SK-N-SH (cell line): ENCODE results near the gene DOCK10. TPM values are rescaled to one million over a fixed set of nuclear protein-coding genes. Genes with fewer than 3 reads are reported as not detected.

Experiments
- CTCF ChIA-PET: fragments of 300-600, 350-600 bp; formaldehyde crosslinking; extraction: SDS; loops from one replicate; lab custom pipeline; 2021; lab: Yijun Ruan, JAX
- POLR2A ChIA-PET: fragments of 350-600 bp; sonication (Branson Sonifier 250); formaldehyde crosslinking; extraction: SDS; loops from one replicate; lab custom pipeline; 2020; ENCODE audit warnings: antibody characterized with exemption, inconsistent platforms; lab: Yijun Ruan, JAX
- DNase-seq: peaks from one replicate; pipeline ENCODE4 v3.0.0; 2012
- H2AFZ ChIP-seq: fragments of 200-600 bp; sonication (generic); 2 replicates; pipeline ENCODE4 v1.8.1; 2016; ENCODE audit warnings: antibody characterized with exemption, mild to moderate bottlenecking, low read depth
- H3F3A ChIP-seq: fragments of 200-600 bp; sonication (generic); replicated peaks from 2 replicates; pipeline ENCODE3; 2016; ENCODE audit warnings: antibody characterized with exemption, mild to moderate bottlenecking; ENCODE audit not compliant: insufficient read depth
- H3K27ac ChIP-seq, 2 experiments: fragments of 200-500 bp in 1 of 2; fragments of 200-600 bp in 1 of 2; sonication (Bioruptor generic) in 1 of 2; sonication (generic), shearing (Covaris generic) in 1 of 2; 2 replicates each; pipeline versions ENCODE4 v1.5.1 to v1.6.1; 2014 to 2016; ENCODE audit warnings: low read depth in 2 of 2, inconsistent platforms in 1 of 2, low read length in 1 of 2, mild to moderate bottlenecking in 1 of 2, mixed read lengths in 1 of 2
- H3K27me3 ChIP-seq: fragments of 200-600 bp; sonication (generic), shearing (Covaris generic); 2 replicates; pipeline ENCODE4 v1.6.1; 2016; ENCODE audit warnings: mixed run types; ENCODE audit not compliant: insufficient read depth
- H3K36me3 ChIP-seq, 2 experiments: fragments of 200-500 bp in 1 of 2; fragments of 200-600 bp in 1 of 2; sonication (Bioruptor generic) in 1 of 2; sonication (generic) in 1 of 2; replicated peaks in 1 of 2; 2 replicates each; pipeline versions ENCODE3 to v1.5.1; 2014 to 2016; ENCODE audit warnings: low read length in 1 of 2, mild to moderate bottlenecking in 1 of 2; ENCODE audit not compliant: insufficient read depth in 2 of 2, control insufficient read depth in 1 of 2
- H3K4me1 ChIP-seq, 2 experiments: fragments of 200-500 bp in 1 of 2; fragments of 200-600 bp in 1 of 2; sonication (Bioruptor generic) in 1 of 2; sonication (generic), shearing (Covaris generic) in 1 of 2; 2 replicates each; pipeline versions ENCODE4 v1.5.1 to v1.6.1; 2014 to 2016; ENCODE audit warnings: low read depth in 1 of 2, low read length in 1 of 2, mixed run types in 1 of 2; ENCODE audit not compliant: insufficient read depth in 2 of 2, control insufficient read depth in 1 of 2
- H3K4me2 ChIP-seq: fragments of 200-600 bp; sonication (generic), shearing (Covaris generic); 2 replicates; pipeline ENCODE4 v1.6.1; 2017; ENCODE audit warnings: mixed run types
- H3K4me3 ChIP-seq, 2 experiments: fragments of 200-500 bp in 1 of 2; fragments of 200-600 bp in 1 of 2; sonication (Bioruptor generic) in 1 of 2; sonication (generic), shearing (Covaris generic) in 1 of 2; 2 replicates each; pipeline versions ENCODE4 v1.5.1 to v1.8.1; 2014 to 2016; ENCODE audit warnings: low read depth in 2 of 2, inconsistent platforms in 1 of 2, low read length in 1 of 2, mild to moderate bottlenecking in 1 of 2, mixed read lengths in 1 of 2, moderate library complexity in 1 of 2
- H3K79me2 ChIP-seq: fragments of 200-600 bp; sonication (generic); 2 replicates; pipeline ENCODE4 v1.8.1; 2017; ENCODE audit warnings: mild to moderate bottlenecking; ENCODE audit not compliant: insufficient read depth
- H3K9ac ChIP-seq: fragments of 200-600 bp; sonication (generic); 2 replicates; pipeline ENCODE4 v1.6.1; 2017; ENCODE audit warnings: mixed run types
- H3K9me2 ChIP-seq: fragments of 200-600 bp; sonication (generic); 2 replicates; pipeline ENCODE4 v1.6.1; 2017; ENCODE audit warnings: mixed run types
- H3K9me3 ChIP-seq: fragments of 200-600 bp; sonication (generic); 2 replicates; pipeline ENCODE4 v1.6.1; 2017; ENCODE audit warnings: mixed run types, mild to moderate bottlenecking, moderate library complexity
- H4K20me1 ChIP-seq: fragments of 200-600 bp; sonication (generic); 2 replicates; pipeline ENCODE4 v1.6.1; 2017; ENCODE audit warnings: mild to moderate bottlenecking, mixed run types; ENCODE audit not compliant: insufficient read depth
- CHD2 ChIP-seq: fragments of 150-350 bp; IDR thresholded peaks from 2 replicates; pipeline ENCODE4 v1.6.1; 2018; ENCODE audit warnings: low read length; ENCODE audit not compliant: partially characterized antibody
- GATA2 ChIP-seq: sonication (generic); formaldehyde crosslinking; IDR thresholded peaks from 2 replicates; pipeline ENCODE4 v1.5.0; 2020; ENCODE audit warnings: mild to moderate bottlenecking, missing genetic modification reagents
- MEF2A ChIP-seq: IDR thresholded peaks from 2 replicates; pipeline ENCODE4 v1.4.0; 2012; ENCODE audit warnings: low read depth, borderline replicate concordance
- MXI1 ChIP-seq: IDR thresholded peaks from 2 replicates; pipeline ENCODE4 v1.6.1; 2012; ENCODE audit warnings: mild to moderate bottlenecking, low read depth, low read length, improper control_type of control experiment
- RAD21 ChIP-seq: IDR thresholded peaks from 2 replicates; pipeline ENCODE4 v1.6.1; 2012; ENCODE audit warnings: mild to moderate bottlenecking, low read length
- RCOR1 ChIP-seq: fragments of 150-350 bp; IDR thresholded peaks from 2 replicates; pipeline ENCODE4 v1.6.1; 2017; ENCODE audit warnings: antibody characterized with exemption, low read length
- RFX5 ChIP-seq: IDR thresholded peaks from 2 replicates; pipeline ENCODE4 v1.6.1; 2012; ENCODE audit warnings: mild to moderate bottlenecking, improper control_type of control experiment, low read length
- RXRA ChIP-seq: IDR thresholded peaks from 2 replicates; pipeline ENCODE4 v1.4.0; 2012; ENCODE audit warnings: low read depth, mild to moderate bottlenecking, borderline replicate concordance
- SMC3 ChIP-seq: IDR thresholded peaks from 2 replicates; pipeline ENCODE4 v1.6.1; 2012; ENCODE audit warnings: low read depth, low read length, improper control_type of control experiment
- TAF1 ChIP-seq: IDR thresholded peaks from 2 replicates; pipeline ENCODE4 v1.6.1; 2012; ENCODE audit warnings: low read depth, mild to moderate bottlenecking, low read length, moderate library complexity, borderline replicate concordance
- TCF12 ChIP-seq: IDR thresholded peaks from 2 replicates; pipeline ENCODE4 v1.4.0; 2012
- WGBS: methylation state at CpG from one replicate; pipeline ENCODE4 v1.1.6; 2017; ENCODE audit warnings: low lambda C conversion rate; 5-methylcytosine and 5-hydroxymethylcytosine counted together
- polyA plus RNA-seq, 3 experiments: library from polyadenylated mRNA; depleted of rRNA; stranded (reverse); fragments of >200 nt; gene quantifications; 2 replicates each; pipeline ENCODE4 v1.2.3, GENCODE V29; 2012
- TF ChIP-seq, protein P1 (sequence below): IDR thresholded peaks from 2 replicates; pipeline ENCODE4 v1.4.0; 2012; ENCODE audit warnings: low read depth, borderline replicate concordance
- TF ChIP-seq, protein P2 (sequence below): fragments of 150-350 bp; IDR thresholded peaks from 2 replicates; pipeline ENCODE4 v1.6.1; 2016; ENCODE audit warnings: mild to moderate bottlenecking, low read depth, low read length
- TF ChIP-seq, protein P3 (sequence below): fragments of 200-600 bp; sonication (generic); IDR thresholded peaks from 2 replicates; pipeline ENCODE4 v1.6.1; 2017; ENCODE audit warnings: antibody characterized with exemption, mild to moderate bottlenecking, moderate library complexity
- TF ChIP-seq, protein P4 (sequence below): IDR thresholded peaks from 2 replicates; pipeline ENCODE4 v1.6.1; 2012; ENCODE audit warnings: mild to moderate bottlenecking, low read depth, low read length, moderate library complexity

Gene DOCK10
- polyA plus RNA-seq, 1 of the 3 experiments (the other 2 are of a cell fraction): 24.1 TPM

DNA sequence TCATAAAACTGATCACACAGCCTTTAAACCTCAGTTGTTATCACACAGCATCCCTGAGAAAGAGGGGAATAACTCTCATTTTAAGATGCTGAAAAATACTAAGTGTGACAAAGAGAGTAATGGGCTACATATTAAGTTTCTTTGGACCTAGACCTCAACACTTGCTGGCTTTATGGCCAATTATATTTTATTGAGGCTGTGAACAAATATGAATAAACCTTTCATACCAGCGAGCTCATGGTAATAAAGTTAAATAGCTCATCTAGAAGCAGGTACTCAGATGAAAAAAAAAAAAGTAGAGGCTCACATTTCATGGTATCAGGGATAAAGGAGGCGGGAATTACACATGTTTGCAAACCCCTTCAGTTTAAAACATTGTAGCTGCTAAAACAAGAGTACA, 75.7 kb downstream of the DOCK10 start (continued):
- TF ChIP-seq SMC3 (no peak), RCOR1 (no peak)
- TF ChIP-seq, protein P1, sequence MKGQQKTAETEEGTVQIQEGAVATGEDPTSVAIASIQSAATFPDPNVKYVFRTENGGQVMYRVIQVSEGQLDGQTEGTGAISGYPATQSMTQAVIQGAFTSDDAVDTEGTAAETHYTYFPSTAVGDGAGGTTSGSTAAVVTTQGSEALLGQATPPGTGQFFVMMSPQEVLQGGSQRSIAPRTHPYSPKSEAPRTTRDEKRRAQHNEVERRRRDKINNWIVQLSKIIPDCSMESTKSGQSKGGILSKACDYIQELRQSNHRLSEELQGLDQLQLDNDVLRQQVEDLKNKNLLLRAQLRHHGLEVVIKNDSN: no peak
- TF ChIP-seq, protein P2, sequence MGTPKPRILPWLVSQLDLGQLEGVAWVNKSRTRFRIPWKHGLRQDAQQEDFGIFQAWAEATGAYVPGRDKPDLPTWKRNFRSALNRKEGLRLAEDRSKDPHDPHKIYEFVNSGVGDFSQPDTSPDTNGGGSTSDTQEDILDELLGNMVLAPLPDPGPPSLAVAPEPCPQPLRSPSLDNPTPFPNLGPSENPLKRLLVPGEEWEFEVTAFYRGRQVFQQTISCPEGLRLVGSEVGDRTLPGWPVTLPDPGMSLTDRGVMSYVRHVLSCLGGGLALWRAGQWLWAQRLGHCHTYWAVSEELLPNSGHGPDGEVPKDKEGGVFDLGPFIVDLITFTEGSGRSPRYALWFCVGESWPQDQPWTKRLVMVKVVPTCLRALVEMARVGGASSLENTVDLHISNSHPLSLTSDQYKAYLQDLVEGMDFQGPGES: no peak

DNA sequence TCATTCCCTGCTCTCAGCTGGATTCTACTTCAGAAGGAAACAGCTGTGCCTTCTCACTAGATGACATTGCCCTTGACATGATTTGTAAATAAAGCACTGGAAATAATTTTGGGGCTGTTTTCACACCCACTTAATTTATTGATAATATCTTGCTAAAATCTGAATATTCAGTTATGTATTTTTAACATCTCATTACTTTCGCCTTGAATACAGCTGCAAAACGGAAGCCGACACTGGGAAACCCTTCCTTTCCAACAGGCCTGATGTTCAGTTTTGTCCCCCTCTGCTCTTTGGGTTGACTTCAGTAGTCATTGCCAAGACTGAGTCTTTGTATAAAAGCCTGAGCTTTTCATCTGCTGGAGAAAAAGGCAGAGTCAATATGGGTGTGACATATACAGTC, 82.7 kb downstream of the DOCK10 start:
- Histone ChIP-seq H3K27me3 (no peaks in the 10 kb centered on the region), H3F3A (peaks cover 17% of the 10 kb centered on the region), H3K36me3 (no peaks in the 10 kb centered on the region), H3K79me2 (peaks cover 46% of the 10 kb centered on the region), H3K4me2 (peak overlapping the region; percentile 65; the same call in 1 of the 2 replicates), H3K9me3 (no peaks in the 10 kb centered on the region), H3K27ac (peak overlapping the region; percentile 81 to 90; a peak in 3 of 4 replicates), H3K4me3 (no peak overlapping the region), H3K9ac (no peak overlapping the region), H3K4me1 (peaks cover 6 to 13% of the 10 kb centered on the region in 2 experiments)
- ChIA-PET CTCF (no interaction called here), POLR2A (no interaction called here)
- no peak for DNase-seq
- TF ChIP-seq TCF12 (0 out of 2 replicates have a peak, but pooled peaks have one; percentile 7), TAF1 (no peak)
- TF ChIP-seq, all 33 proteins: peak for 1
- H4K20me1 ChIP-seq: no peaks in the 10 kb centered on the region
- 100% methylated on average over 3 of the region's 3 CpGs for WGBS
- H2AFZ ChIP-seq: no peak overlapping the region
- H3K9me2 ChIP-seq: no peaks in the 10 kb centered on the region

DNA sequence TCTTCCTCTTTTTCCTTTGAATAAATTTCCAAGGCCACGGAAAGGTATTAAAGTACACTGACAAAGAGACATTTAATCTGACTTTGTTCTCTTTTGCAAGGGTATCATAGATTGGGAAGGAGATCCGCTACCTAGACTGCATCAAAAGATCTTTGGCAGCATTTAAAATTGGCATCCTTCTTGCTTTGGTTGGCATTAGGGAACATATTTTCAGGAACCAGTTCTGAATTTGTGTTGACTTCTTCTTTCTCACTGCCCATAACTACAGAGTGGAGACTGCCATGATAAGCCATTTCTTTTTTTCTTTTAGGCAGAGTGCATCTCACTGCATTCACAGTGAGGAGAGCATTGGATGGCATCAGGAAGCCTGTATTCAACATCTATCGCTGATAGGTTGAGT, 83.4 kb downstream of the DOCK10 start:
- peaks cover 6 to 13% of the 10 kb centered on the region in 2 experiments for H3K4me1 ChIP-seq
- H3K9me2 ChIP-seq: no peaks in the 10 kb centered on the region
- no peaks in the 10 kb centered on the region for H4K20me1 ChIP-seq
- H3K79me2 ChIP-seq: peaks cover 51% of the 10 kb centered on the region
- no peak overlapping the region; the same call in 1 of the 2 replicates for H3K9ac ChIP-seq
- peak overlapping the region; percentile 81 to 90 for H3K27ac ChIP-seq
- peak overlapping the region; percentile 65; the same call in 1 of the 2 replicates for H3K4me2 ChIP-seq
- no peak overlapping the region for H2AFZ ChIP-seq
- H3K4me3 ChIP-seq: no peak overlapping the region; a peak in 1 of 4 replicates
- H3K36me3 ChIP-seq: peaks cover 0 to 2% of the 10 kb centered on the region in 2 experiments
- no peak for DNase-seq
- TF ChIP-seq GATA2 (CRISPR knock-in tag) (no peak), RFX5 (no peak), RXRA (no peak), MEF2A (no peak), MXI1 (no peak), CHD2 (no peak), RAD21 (no peak)
- TF ChIP-seq, protein P3, sequence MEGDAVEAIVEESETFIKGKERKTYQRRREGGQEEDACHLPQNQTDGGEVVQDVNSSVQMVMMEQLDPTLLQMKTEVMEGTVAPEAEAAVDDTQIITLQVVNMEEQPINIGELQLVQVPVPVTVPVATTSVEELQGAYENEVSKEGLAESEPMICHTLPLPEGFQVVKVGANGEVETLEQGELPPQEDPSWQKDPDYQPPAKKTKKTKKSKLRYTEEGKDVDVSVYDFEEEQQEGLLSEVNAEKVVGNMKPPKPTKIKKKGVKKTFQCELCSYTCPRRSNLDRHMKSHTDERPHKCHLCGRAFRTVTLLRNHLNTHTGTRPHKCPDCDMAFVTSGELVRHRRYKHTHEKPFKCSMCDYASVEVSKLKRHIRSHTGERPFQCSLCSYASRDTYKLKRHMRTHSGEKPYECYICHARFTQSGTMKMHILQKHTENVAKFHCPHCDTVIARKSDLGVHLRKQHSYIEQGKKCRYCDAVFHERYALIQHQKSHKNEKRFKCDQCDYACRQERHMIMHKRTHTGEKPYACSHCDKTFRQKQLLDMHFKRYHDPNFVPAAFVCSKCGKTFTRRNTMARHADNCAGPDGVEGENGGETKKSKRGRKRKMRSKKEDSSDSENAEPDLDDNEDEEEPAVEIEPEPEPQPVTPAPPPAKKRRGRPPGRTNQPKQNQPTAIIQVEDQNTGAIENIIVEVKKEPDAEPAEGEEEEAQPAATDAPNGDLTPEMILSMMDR: no peak
- TF ChIP-seq, protein P4, sequence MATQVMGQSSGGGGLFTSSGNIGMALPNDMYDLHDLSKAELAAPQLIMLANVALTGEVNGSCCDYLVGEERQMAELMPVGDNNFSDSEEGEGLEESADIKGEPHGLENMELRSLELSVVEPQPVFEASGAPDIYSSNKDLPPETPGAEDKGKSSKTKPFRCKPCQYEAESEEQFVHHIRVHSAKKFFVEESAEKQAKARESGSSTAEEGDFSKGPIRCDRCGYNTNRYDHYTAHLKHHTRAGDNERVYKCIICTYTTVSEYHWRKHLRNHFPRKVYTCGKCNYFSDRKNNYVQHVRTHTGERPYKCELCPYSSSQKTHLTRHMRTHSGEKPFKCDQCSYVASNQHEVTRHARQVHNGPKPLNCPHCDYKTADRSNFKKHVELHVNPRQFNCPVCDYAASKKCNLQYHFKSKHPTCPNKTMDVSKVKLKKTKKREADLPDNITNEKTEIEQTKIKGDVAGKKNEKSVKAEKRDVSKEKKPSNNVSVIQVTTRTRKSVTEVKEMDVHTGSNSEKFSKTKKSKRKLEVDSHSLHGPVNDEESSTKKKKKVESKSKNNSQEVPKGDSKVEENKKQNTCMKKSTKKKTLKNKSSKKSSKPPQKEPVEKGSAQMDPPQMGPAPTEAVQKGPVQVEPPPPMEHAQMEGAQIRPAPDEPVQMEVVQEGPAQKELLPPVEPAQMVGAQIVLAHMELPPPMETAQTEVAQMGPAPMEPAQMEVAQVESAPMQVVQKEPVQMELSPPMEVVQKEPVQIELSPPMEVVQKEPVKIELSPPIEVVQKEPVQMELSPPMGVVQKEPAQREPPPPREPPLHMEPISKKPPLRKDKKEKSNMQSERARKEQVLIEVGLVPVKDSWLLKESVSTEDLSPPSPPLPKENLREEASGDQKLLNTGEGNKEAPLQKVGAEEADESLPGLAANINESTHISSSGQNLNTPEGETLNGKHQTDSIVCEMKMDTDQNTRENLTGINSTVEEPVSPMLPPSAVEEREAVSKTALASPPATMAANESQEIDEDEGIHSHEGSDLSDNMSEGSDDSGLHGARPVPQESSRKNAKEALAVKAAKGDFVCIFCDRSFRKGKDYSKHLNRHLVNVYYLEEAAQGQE: no peak
- TF ChIP-seq, protein P2: no peak
- TF ChIP-seq, protein P1: no peak
- peaks cover 15% of the 10 kb centered on the region for H3F3A ChIP-seq
- 79% methylated on average over 3 of the region's 3 CpGs for whole genome bisulfite sequencing
- ChIA-PET POLR2A (no interaction called here), CTCF (no interaction called here)
- H3K9me3 ChIP-seq: no peaks in the 10 kb centered on the region
- H3K27me3 ChIP-seq: no peaks in the 10 kb centered on the region
